SK-N-SH (cell line): ENCODE data around the gene MBLAC1. TPM values are rescaled to one million over a fixed set of nuclear protein-coding genes. Genes with fewer than 3 reads are reported as not detected.
"Not testable (repeated sequence)": the region's sequence is repeated elsewhere in the genome, so short reads cannot be mapped to it uniquely, and the experiment has no call there.

Source experiments
- CTCF ChIA-PET: fragments of 300-600, 350-600 bp; formaldehyde crosslinking; extraction: SDS; loops from one replicate; lab custom pipeline; 2021; lab: Yijun Ruan, JAX
- POLR2A ChIA-PET: fragments of 350-600 bp; sonication (Branson Sonifier 250); formaldehyde crosslinking; extraction: SDS; loops from one replicate; lab custom pipeline; 2020; ENCODE audit warnings: antibody characterized with exemption, inconsistent platforms; lab: Yijun Ruan, JAX
- DNase-seq: peaks from one replicate; pipeline ENCODE4 v3.0.0; 2012
- H2AFZ ChIP-seq: fragments of 200-600 bp; sonication (generic); 2 replicates; pipeline ENCODE4 v1.8.1; 2016; ENCODE audit warnings: antibody characterized with exemption, mild to moderate bottlenecking, low read depth
- H3F3A ChIP-seq: fragments of 200-600 bp; sonication (generic); replicated peaks from 2 replicates; pipeline ENCODE3; 2016; ENCODE audit warnings: antibody characterized with exemption, mild to moderate bottlenecking; ENCODE audit not compliant: insufficient read depth
- H3K27ac ChIP-seq, 2 experiments: fragments of 200-500 bp in 1 of 2; fragments of 200-600 bp in 1 of 2; sonication (Bioruptor generic) in 1 of 2; sonication (generic), shearing (Covaris generic) in 1 of 2; 2 replicates each; pipeline versions ENCODE4 v1.5.1 to v1.6.1; 2014 to 2016; ENCODE audit warnings: low read depth in 2 of 2, inconsistent platforms in 1 of 2, low read length in 1 of 2, mild to moderate bottlenecking in 1 of 2, mixed read lengths in 1 of 2
- H3K27me3 ChIP-seq: fragments of 200-600 bp; sonication (generic), shearing (Covaris generic); 2 replicates; pipeline ENCODE4 v1.6.1; 2016; ENCODE audit warnings: mixed run types; ENCODE audit not compliant: insufficient read depth
- H3K36me3 ChIP-seq, 2 experiments: fragments of 200-500 bp in 1 of 2; fragments of 200-600 bp in 1 of 2; sonication (Bioruptor generic) in 1 of 2; sonication (generic) in 1 of 2; replicated peaks in 1 of 2; 2 replicates each; pipeline versions ENCODE3 to v1.5.1; 2014 to 2016; ENCODE audit warnings: low read length in 1 of 2, mild to moderate bottlenecking in 1 of 2; ENCODE audit not compliant: insufficient read depth in 2 of 2, control insufficient read depth in 1 of 2
- H3K4me1 ChIP-seq, 2 experiments: fragments of 200-500 bp in 1 of 2; fragments of 200-600 bp in 1 of 2; sonication (Bioruptor generic) in 1 of 2; sonication (generic), shearing (Covaris generic) in 1 of 2; 2 replicates each; pipeline versions ENCODE4 v1.5.1 to v1.6.1; 2014 to 2016; ENCODE audit warnings: low read depth in 1 of 2, low read length in 1 of 2, mixed run types in 1 of 2; ENCODE audit not compliant: insufficient read depth in 2 of 2, control insufficient read depth in 1 of 2
- H3K4me2 ChIP-seq: fragments of 200-600 bp; sonication (generic), shearing (Covaris generic); 2 replicates; pipeline ENCODE4 v1.6.1; 2017; ENCODE audit warnings: mixed run types
- H3K4me3 ChIP-seq, 2 experiments: fragments of 200-500 bp in 1 of 2; fragments of 200-600 bp in 1 of 2; sonication (Bioruptor generic) in 1 of 2; sonication (generic), shearing (Covaris generic) in 1 of 2; 2 replicates each; pipeline versions ENCODE4 v1.5.1 to v1.8.1; 2014 to 2016; ENCODE audit warnings: low read depth in 2 of 2, inconsistent platforms in 1 of 2, low read length in 1 of 2, mild to moderate bottlenecking in 1 of 2, mixed read lengths in 1 of 2, moderate library complexity in 1 of 2
- H3K79me2 ChIP-seq: fragments of 200-600 bp; sonication (generic); 2 replicates; pipeline ENCODE4 v1.8.1; 2017; ENCODE audit warnings: mild to moderate bottlenecking; ENCODE audit not compliant: insufficient read depth
- H3K9ac ChIP-seq: fragments of 200-600 bp; sonication (generic); 2 replicates; pipeline ENCODE4 v1.6.1; 2017; ENCODE audit warnings: mixed run types
- H3K9me2 ChIP-seq: fragments of 200-600 bp; sonication (generic); 2 replicates; pipeline ENCODE4 v1.6.1; 2017; ENCODE audit warnings: mixed run types
- H3K9me3 ChIP-seq: fragments of 200-600 bp; sonication (generic); 2 replicates; pipeline ENCODE4 v1.6.1; 2017; ENCODE audit warnings: mixed run types, mild to moderate bottlenecking, moderate library complexity
- H4K20me1 ChIP-seq: fragments of 200-600 bp; sonication (generic); 2 replicates; pipeline ENCODE4 v1.6.1; 2017; ENCODE audit warnings: mild to moderate bottlenecking, mixed run types; ENCODE audit not compliant: insufficient read depth
- CTCF ChIP-seq: fragments of 200-600 bp; sonication (generic); IDR thresholded peaks from 2 replicates; pipeline ENCODE4 v1.6.1; 2017; ENCODE audit warnings: antibody characterized with exemption, mild to moderate bottlenecking, moderate library complexity
- EZH2phosphoT487 ChIP-seq: fragments of 200-600 bp; sonication (generic); IDR thresholded peaks from 2 replicates; pipeline ENCODE4 v1.6.1; 2017; ENCODE audit warnings: low read depth, mixed run types, mild to moderate bottlenecking, antibody characterized with exemption, moderate library complexity, borderline replicate concordance
- FOSL2 ChIP-seq: IDR thresholded peaks from 2 replicates; pipeline ENCODE4 v1.4.0; 2012; ENCODE audit warnings: low read depth, mild to moderate bottlenecking, moderate library complexity, borderline replicate concordance
- FOXJ3 ChIP-seq: sonication (generic); formaldehyde crosslinking; IDR thresholded peaks from 2 replicates; pipeline ENCODE4 v1.5.1; 2020; ENCODE audit warnings: mild to moderate bottlenecking, missing genetic modification reagents
- GABPA ChIP-seq: IDR thresholded peaks from 2 replicates; pipeline ENCODE4 v1.4.0; 2012; ENCODE audit warnings: low read depth, mild to moderate bottlenecking
- GATA2 ChIP-seq: sonication (generic); formaldehyde crosslinking; IDR thresholded peaks from 2 replicates; pipeline ENCODE4 v1.5.0; 2020; ENCODE audit warnings: mild to moderate bottlenecking, missing genetic modification reagents
- JUND ChIP-seq: IDR thresholded peaks from 2 replicates; pipeline ENCODE4 v1.4.0; 2012
- MEF2A ChIP-seq: IDR thresholded peaks from 2 replicates; pipeline ENCODE4 v1.4.0; 2012; ENCODE audit warnings: low read depth, borderline replicate concordance
- MXI1 ChIP-seq: IDR thresholded peaks from 2 replicates; pipeline ENCODE4 v1.6.1; 2012; ENCODE audit warnings: mild to moderate bottlenecking, low read depth, low read length, improper control_type of control experiment
- NFIC ChIP-seq: IDR thresholded peaks from 2 replicates; pipeline ENCODE4 v1.4.0; 2012; ENCODE audit warnings: borderline replicate concordance
- NRF1 ChIP-seq: IDR thresholded peaks from 2 replicates; pipeline ENCODE4 v1.6.1; 2012; ENCODE audit warnings: low read depth, mild to moderate bottlenecking, low read length
- RAD21 ChIP-seq: IDR thresholded peaks from 2 replicates; pipeline ENCODE4 v1.6.1; 2012; ENCODE audit warnings: mild to moderate bottlenecking, low read length
- RFX5 ChIP-seq: IDR thresholded peaks from 2 replicates; pipeline ENCODE4 v1.6.1; 2012; ENCODE audit warnings: mild to moderate bottlenecking, improper control_type of control experiment, low read length
- RXRA ChIP-seq: IDR thresholded peaks from 2 replicates; pipeline ENCODE4 v1.4.0; 2012; ENCODE audit warnings: low read depth, mild to moderate bottlenecking, borderline replicate concordance
- TCF12 ChIP-seq: IDR thresholded peaks from 2 replicates; pipeline ENCODE4 v1.4.0; 2012
- TEAD4 ChIP-seq: IDR thresholded peaks from 2 replicates; pipeline ENCODE4 v1.4.0; 2012; ENCODE audit warnings: mild to moderate bottlenecking, borderline replicate concordance; ENCODE audit not compliant: insufficient read depth
- USF2 ChIP-seq: fragments of 150-350 bp; IDR thresholded peaks from 2 replicates; pipeline ENCODE4 v1.6.1; 2017; ENCODE audit warnings: antibody characterized with exemption, low read length, low read depth, borderline replicate concordance
- WGBS: methylation state at CpG from one replicate; pipeline ENCODE4 v1.1.6; 2017; ENCODE audit warnings: low lambda C conversion rate; 5-methylcytosine and 5-hydroxymethylcytosine counted together
- polyA plus RNA-seq, 3 experiments: library from polyadenylated mRNA; depleted of rRNA; stranded (reverse); fragments of >200 nt; gene quantifications; 2 replicates each; pipeline ENCODE4 v1.2.3, GENCODE V29; 2012
- TF ChIP-seq, protein P1 (sequence below): IDR thresholded peaks from 2 replicates; pipeline ENCODE4; 2012
- TF ChIP-seq, protein P2 (sequence below): IDR thresholded peaks from 2 replicates; pipeline ENCODE4 v1.4.0; 2012; ENCODE audit warnings: low read depth, borderline replicate concordance
- TF ChIP-seq, protein P3 (sequence below): fragments of 150-350 bp; IDR thresholded peaks from 2 replicates; pipeline ENCODE4 v1.6.1; 2016; ENCODE audit warnings: mild to moderate bottlenecking, low read depth, low read length

MBLAC1 gene
- polyA plus RNA-seq, 1 of the 3 experiments (the other 2 are of a cell fraction), result 4.4 TPM

DNA sequence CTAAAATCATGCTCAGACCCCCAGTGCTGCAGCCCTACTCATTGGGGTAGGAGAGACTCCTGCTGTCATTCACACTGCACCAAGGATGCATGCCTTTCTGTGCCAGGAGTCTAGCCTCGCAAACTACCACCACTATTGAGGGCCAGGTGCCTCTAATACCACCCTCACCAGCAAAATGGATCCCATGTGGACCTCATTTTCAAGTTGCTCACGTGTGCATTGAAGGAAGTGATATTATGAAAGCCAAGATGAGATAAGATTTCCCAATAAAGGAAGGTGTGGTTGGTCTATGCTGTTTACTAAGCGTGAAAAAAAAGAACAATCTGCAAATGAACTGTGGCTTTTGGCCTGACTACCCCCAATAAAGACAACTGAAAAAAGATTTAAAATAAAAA lies 14.8 kb downstream of the MBLAC1 start (continued):
- TF ChIP-seq CTCF (no peak), RFX5 (no peak), MXI1 (no peak), NFIC (no peak), GATA2 (CRISPR knock-in tag) (no peak), MEF2A (no peak), GABPA (no peak), RAD21 (no peak), TEAD4 (no peak)
- TF ChIP-seq, protein P1, sequence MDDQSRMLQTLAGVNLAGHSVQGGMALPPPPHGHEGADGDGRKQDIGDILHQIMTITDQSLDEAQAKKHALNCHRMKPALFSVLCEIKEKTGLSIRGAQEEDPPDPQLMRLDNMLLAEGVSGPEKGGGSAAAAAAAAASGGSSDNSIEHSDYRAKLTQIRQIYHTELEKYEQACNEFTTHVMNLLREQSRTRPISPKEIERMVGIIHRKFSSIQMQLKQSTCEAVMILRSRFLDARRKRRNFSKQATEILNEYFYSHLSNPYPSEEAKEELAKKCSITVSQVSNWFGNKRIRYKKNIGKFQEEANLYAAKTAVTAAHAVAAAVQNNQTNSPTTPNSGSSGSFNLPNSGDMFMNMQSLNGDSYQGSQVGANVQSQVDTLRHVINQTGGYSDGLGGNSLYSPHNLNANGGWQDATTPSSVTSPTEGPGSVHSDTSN, result no peak
- TF ChIP-seq, protein P2, sequence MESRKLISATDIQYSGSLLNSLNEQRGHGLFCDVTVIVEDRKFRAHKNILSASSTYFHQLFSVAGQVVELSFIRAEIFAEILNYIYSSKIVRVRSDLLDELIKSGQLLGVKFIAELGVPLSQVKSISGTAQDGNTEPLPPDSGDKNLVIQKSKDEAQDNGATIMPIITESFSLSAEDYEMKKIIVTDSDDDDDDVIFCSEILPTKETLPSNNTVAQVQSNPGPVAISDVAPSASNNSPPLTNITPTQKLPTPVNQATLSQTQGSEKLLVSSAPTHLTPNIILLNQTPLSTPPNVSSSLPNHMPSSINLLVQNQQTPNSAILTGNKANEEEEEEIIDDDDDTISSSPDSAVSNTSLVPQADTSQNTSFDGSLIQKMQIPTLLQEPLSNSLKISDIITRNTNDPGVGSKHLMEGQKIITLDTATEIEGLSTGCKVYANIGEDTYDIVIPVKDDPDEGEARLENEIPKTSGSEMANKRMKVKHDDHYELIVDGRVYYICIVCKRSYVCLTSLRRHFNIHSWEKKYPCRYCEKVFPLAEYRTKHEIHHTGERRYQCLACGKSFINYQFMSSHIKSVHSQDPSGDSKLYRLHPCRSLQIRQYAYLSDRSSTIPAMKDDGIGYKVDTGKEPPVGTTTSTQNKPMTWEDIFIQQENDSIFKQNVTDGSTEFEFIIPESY, result no peak
- TF ChIP-seq, all 33 proteins: peak for 0

DNA sequence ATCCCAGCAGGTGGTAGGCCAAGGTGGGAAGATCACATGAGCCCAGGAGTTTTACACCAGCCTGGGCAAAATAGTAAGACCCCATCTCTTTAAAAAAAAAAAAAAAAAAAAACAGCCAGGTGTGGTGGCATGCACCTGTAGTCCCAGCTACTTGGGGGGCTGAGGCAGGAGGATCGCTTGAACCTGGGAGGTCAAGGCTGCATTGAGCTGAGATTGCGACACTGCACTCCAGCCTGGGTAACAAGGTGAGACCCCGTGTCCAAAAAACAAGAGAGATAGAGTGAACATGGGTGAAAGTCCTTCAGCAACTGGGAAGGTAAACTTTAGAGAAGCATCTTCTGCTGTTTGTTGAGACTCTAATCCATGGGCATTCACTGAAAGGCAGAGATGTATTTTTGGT lies 15.7 kb downstream of the MBLAC1 start:
- H3K27ac ChIP-seq, result no peak overlapping the region
- no peaks in the 10 kb centered on the region for H3K4me1 ChIP-seq
- H3K36me3 ChIP-seq, result no peaks in the 10 kb centered on the region
- POLR2A ChIA-PET, result no interaction called here
- H3K9me2 ChIP-seq, result no peaks in the 10 kb centered on the region
- no peak for DNase-seq
- H3K9me3 ChIP-seq, result no peaks in the 10 kb centered on the region
- no peak overlapping the region for H2AFZ ChIP-seq
- TF ChIP-seq RFX5 (no peak), GATA2 (CRISPR knock-in tag) (no peak), EZH2phosphoT487 (no peak), JUND (no peak), FOXJ3 (CRISPR knock-in tag) (no peak), RAD21 (no peak), RXRA (no peak), TCF12 (no peak), FOSL2 (no peak), USF2 (no peak), NRF1 (no peak)
- TF ChIP-seq, protein P3, sequence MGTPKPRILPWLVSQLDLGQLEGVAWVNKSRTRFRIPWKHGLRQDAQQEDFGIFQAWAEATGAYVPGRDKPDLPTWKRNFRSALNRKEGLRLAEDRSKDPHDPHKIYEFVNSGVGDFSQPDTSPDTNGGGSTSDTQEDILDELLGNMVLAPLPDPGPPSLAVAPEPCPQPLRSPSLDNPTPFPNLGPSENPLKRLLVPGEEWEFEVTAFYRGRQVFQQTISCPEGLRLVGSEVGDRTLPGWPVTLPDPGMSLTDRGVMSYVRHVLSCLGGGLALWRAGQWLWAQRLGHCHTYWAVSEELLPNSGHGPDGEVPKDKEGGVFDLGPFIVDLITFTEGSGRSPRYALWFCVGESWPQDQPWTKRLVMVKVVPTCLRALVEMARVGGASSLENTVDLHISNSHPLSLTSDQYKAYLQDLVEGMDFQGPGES, result no peak
- 78% methylated on average over 3 of the region's 3 CpGs for WGBS
- H4K20me1 ChIP-seq, result no peaks in the 10 kb centered on the region
- no peak overlapping the region for H3K9ac ChIP-seq
- H3K27me3 ChIP-seq, result no peaks in the 10 kb centered on the region
- no peak overlapping the region for H3K4me2 ChIP-seq
- no peak overlapping the region for H3K4me3 ChIP-seq
- peaks cover 9% of the 10 kb centered on the region for H3F3A ChIP-seq
- CTCF ChIA-PET, result interaction anchor here (1.2 to 5.7 kb wide), 2 partner anchors 12 to 48 kb away, joined by 4 to 77 read pairs; no protein-coding TSS in a partner anchor
- no peaks in the 10 kb centered on the region for H3K79me2 ChIP-seq

DNA sequence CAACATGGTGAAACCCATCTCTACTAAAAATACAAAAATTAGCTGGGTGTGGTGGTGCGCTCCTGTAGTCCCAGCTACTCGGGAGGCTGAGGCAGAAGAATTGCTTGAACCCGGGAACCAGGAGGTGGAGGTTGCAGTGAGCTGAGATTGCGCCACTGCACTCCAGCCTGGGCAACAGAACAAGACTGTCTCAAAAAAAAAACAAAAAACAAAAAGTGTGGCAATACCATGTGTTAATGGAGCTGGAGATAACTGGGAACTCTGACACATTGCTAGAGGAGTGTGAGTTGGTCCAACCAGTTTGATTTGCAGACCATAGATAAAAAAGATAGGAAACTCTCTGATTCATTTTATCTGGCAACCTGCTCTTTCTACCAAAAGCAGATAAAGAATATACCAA lies 19.6 kb downstream of the MBLAC1 start:
- Histone ChIP-seq H3F3A (peaks cover 12% of the 10 kb centered on the region), H3K79me2 (peaks cover 26% of the 10 kb centered on the region)
- not testable (repeated sequence) for H3K4me3 ChIP-seq, H4K20me1 ChIP-seq, H3K9ac ChIP-seq, H3K9me3 ChIP-seq, DNase-seq, H2AFZ ChIP-seq, H3K4me2 ChIP-seq, H3K4me1 ChIP-seq, H3K36me3 ChIP-seq, H3K27me3 ChIP-seq, H3K9me2 ChIP-seq, H3K27ac ChIP-seq
- POLR2A ChIA-PET, result interaction anchor here (0.7 to 1.1 kb wide), 2 partner anchors 17 to 85 kb away, joined by 3 read pairs; no protein-coding TSS in a partner anchor
- CTCF ChIA-PET, result interaction anchor here (1.1 to 6.5 kb wide), 3 partner anchors 15 to 167 kb away, joined by 3 to 73 read pairs (median 3); partner anchors contain the start of gene GAL3ST4
- 93% methylated on average over 4 of the region's 4 CpGs for WGBS
